Coronary artery (tissue), 2 donors: ENCODE measurements around the gene RPS29.
"Not testable (repeated sequence)": the region's sequence is repeated elsewhere in the genome, so short reads cannot be mapped to it uniquely, and the experiment has no call there.

Experiments used
- DNase-seq: peaks from one replicate; pipeline ENCODE4 v3.0.0-alpha.2; 2017; ENCODE audit warnings: low spot score
- H3K27ac ChIP-seq, 2 donors: fragments of 200-600 bp; sonication (generic); one replicate each; pipeline ENCODE4 v1.5.1; 2016 to 2019
- H3K4me3 ChIP-seq: fragments of 200-600 bp; sonication (generic); 2 replicates; pipeline ENCODE4 v1.5.1; 2016; ENCODE audit warnings: mild to moderate bottlenecking, moderate library complexity
- TF ChIP-seq, protein P1 (sequence below): fragments of 200-600 bp; sonication (generic); IDR thresholded peaks from one replicate; pipeline ENCODE4 v1.5.1; 2019; ENCODE audit warnings: antibody characterized with exemption

The RPS29 gene

DNA sequence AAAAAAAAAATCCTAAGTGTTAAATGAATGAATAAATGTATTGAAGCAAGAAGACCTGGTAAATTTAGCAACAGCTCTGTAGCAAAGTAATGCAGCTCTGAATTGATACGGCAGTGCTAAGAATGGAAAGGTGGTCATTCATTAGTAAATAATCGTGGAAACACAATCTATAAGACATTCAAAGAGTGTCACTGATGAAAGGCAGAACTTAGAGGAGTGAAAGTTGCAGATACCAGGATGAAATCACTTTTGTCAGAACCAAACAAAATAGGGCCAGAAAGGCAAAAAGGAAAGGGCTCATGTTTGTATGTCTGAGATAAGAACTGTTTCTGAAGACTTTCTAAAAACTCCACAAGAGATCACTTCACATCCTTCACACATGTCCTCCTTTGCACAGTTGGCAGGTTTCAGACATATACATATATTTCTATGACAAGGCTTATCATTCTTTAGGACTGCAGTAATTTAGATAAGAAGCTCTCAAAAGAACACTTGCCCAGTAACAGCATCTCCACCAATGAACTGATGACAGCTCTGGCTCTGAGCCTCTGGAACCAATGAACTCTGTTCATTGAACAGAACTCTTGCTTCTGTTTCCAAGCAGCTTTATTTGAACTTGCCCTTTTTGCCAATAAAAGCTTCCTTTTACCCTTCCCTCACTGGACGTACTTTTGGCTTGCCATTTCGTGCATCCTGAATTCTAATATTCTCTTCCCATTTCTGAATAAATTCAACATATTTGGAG, 8.3 kb upstream of the RPS29 start:
- TF ChIP-seq, protein P1, sequence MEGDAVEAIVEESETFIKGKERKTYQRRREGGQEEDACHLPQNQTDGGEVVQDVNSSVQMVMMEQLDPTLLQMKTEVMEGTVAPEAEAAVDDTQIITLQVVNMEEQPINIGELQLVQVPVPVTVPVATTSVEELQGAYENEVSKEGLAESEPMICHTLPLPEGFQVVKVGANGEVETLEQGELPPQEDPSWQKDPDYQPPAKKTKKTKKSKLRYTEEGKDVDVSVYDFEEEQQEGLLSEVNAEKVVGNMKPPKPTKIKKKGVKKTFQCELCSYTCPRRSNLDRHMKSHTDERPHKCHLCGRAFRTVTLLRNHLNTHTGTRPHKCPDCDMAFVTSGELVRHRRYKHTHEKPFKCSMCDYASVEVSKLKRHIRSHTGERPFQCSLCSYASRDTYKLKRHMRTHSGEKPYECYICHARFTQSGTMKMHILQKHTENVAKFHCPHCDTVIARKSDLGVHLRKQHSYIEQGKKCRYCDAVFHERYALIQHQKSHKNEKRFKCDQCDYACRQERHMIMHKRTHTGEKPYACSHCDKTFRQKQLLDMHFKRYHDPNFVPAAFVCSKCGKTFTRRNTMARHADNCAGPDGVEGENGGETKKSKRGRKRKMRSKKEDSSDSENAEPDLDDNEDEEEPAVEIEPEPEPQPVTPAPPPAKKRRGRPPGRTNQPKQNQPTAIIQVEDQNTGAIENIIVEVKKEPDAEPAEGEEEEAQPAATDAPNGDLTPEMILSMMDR = no peak
- no peak for DNase-seq
- H3K4me3 ChIP-seq = no peak overlapping the region
- no peak overlapping the region for H3K27ac ChIP-seq

DNA sequence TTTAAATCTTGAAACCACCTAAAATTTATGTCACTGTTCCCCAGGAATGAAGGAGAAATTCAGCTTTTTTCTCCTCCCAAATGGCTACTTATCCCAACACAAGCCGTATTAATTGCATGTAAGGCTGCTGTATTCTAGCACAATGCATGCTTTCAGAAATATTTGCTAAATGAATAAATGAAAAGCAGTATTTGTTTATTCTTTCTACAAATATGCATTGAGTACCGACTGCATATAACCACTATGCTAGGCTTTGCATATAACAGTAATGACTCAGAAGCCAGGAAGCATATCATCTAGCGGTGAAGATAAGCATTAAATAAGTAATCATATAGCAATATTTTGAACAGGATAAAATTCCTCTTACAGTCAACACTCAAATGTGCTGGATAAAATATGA, 6.8 kb upstream of the RPS29 start:
- no peak for DNase-seq

DNA sequence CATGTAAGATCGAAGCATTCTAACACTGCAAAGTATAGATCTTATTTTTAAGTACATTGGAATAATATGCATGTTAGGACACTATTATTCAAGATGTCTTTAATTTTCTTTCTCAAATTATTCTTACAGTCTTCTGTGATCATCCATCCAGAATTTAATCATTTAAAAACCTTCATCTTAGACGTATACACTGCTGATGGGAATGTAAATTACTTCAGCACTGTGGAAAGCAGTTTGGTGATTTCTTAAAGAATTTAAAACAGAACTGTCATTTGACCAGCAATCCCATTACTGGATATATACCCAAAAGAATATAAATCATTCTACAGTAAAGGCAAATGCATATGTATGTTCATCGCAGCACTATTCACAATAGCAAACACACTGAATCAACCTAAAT, 3.2 kb upstream of the RPS29 start:
- TF ChIP-seq, protein P1 = no peak
- H3K4me3 ChIP-seq = no peak overlapping the region
- H3K27ac ChIP-seq = no peak overlapping the region
- no peak for DNase-seq

More for the DNA sequence above, 6.8 kb upstream of the RPS29 start:
- TF ChIP-seq, protein P1 = no peak
- H3K27ac ChIP-seq = no peak overlapping the region
- H3K4me3 ChIP-seq = no peak overlapping the region

DNA sequence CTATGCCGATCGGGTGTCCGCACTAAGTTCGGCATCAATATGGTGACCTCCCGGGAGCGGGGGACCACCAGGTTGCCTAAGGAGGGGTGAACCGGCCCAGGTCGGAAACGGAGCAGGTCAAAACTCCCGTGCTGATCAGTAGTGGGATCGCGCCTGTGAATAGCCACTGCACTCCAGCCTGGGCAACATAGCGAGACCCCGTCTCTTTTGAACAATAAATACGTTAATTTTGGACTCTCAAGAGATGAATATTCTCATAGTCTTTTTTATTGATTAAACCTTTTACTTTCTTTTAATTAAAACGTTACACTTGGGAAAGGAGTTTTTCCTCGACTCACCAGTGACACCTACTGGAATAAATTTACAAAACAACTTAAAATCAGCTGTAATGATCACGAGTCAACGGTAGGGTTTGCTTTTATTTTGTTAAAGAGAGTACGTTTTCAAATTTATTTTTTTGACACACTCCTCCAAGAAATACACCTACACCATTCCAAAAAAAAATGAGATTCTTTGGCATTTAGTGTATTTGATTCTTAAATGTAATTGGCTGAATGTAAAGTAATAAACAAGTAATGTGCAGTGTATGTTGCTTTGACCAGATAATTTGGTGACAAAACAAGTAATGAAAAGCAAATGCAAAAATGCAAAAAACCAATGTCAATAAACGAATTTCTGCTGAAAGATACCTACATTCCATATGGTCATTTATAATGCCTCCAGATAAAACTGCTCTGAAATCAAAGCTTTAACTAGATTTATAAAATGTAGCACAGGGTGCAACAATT, 687 bp upstream of the RPS29 start:
- H3K27ac ChIP-seq = peak overlapping the region; percentile 88 to 94
- DNase-seq = no peak
- TF ChIP-seq, protein P1 = peak; percentile 44
- peak overlapping the region; percentile 94 for H3K4me3 ChIP-seq

DNA sequence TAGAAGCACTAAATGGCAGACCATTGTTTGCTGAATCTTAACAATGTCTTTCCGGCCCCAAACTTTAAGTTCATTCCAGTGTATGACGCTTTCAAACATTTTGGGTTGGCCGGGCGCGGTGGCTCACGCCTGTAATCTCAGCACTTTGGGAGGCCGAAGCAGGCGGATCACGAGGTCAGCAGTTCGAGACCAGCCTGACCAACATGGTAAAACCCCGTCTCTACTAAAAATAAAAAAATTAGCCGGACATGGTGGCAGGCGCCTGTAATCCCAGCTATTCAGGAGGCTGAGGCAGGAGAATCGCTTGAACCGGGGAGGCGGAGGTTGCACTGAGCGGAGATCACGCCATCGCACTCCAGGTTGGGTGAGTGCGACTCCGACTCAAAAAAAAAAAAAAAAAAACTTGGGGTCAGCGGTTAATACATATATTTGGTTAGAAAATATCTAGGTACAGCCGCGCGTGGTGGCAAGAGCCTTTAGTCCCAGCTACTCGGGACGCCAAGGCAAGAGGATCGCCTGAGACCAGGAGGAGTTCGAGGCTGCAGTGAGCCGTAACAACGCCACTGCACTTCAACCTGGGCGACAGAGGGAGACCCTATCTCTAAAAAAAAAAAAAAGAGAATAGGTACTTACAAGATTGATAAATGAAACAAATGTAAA, 1.1 kb downstream of the RPS29 start:
- DNase-seq = not testable (repeated sequence)
- Histone ChIP-seq H3K4me3 (peak overlapping the region; percentile 94), H3K27ac (peak overlapping the region; percentile 88 to 94)

DNA sequence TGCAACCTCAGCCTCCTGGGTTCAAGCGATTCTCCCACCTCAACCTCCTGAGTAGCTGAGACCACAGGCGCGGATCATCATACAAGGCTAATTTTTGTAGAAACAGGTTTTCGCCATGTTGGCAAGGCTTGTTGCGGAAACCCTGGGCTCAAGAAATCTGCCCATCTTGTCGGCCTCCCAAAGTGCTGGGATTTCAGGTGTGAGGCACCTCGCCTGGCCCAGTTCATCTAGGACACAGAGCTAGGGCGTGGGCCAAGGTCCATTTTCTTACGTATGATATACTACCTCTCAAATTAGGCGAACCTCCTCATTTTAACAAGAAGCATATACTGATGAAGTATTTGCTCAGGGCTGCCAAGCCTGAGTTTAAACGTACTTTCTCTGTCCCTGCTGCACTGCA, 2.1 kb downstream of the RPS29 start:
- no peak for DNase-seq
- TF ChIP-seq, protein P1 = no peak
- Histone ChIP-seq H3K27ac (no peak overlapping the region), H3K4me3 (peak overlapping the region; percentile 94)

DNA sequence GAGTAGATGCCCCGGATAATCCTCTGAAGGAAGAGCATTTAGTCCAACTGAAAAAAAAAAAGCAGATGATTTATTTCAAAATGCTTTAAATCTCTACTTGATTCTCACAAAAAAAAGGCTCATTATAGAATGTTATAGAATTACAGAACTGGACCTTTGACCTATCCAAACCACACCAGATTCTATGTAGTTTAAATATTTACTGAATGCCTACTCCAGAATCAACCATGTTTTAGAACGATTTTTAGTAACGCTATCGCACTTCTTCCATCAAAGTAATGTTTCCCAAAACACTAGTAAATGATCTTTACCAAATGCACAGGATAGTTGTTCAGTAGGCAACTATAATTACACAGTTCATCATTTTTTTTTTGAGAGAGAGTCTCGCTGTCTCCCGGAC, 2.6 kb downstream of the RPS29 start:
- Histone ChIP-seq H3K4me3 (peak overlapping the region; percentile 94), H3K27ac (no peak overlapping the region)
- DNase-seq = no peak
- TF ChIP-seq, protein P1 = no peak
